GM21737 (cell line): Measurements from ENCODE around the gene ZNF292.
"Not testable (repeated sequence)": the region's sequence is repeated elsewhere in the genome, so short reads cannot be mapped to it uniquely, and the experiment has no call there.

ENCODE experiments used
- ATAC-seq: cut with Tn5 transposase; IDR thresholded peaks from one replicate; pipeline ENCODE4 v1.9.1; 2021; ENCODE audit warnings: mild to moderate bottlenecking, moderate library complexity; ENCODE audit not compliant: unreplicated experiment

ZNF292 gene

DNA sequence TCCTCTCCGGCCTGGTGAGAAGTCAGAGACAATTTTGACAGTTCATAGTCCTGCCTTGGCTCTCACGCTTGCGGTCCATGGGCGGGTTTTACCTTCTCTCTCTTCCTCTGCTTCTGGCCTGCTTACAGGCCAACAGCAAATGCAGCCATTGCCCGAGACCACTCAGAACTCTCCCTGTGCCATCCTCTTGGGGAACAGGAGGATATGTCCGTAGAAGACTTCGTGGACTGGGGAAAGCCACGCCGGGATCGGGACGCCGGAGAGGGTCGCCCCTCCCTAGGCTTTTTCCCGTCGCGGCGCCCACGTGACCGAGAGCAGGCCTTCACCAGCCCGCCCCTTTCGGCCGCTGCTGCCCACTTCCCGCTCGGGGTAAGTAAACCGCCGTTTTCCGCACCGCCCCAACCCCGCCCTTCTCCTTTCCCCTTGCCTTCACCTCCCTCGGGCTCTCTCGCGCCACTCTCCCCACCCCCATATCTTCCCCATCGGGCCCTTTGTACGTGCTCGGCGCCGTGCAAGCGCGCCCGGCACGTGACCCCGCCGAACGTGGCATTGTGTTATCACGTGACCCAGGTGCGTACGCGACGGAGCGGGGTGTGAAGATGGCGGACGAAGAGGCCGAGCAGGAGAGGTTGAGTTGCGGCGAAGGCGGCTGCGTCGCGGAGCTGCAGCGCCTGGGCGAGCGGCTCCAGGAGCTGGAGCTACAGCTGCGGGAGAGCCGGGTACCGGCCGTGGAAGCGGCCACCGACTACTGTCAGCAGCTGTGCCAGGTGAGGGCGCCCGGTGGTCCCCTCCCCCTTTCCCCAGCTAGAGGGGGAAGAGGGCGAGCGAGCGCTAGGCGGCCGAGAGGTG is at the start of gene ZNF292:
TSS of gene ZNF292 (plus strand) at position 573 of the 849 bp plus-strand sequence. CDS start at position 600, 27 bp downstream.
- ATAC-seq: peak; percentile 70

- no peak for ATAC-seq
These were observed 49.5 kb upstream of the ZNF292 start for GRCh38 chr6:87105823-87106222.

GRCh38 chr6:87110636-87111035 is 44.7 kb upstream of the ZNF292 start:
- no peak for ATAC-seq

DNA sequence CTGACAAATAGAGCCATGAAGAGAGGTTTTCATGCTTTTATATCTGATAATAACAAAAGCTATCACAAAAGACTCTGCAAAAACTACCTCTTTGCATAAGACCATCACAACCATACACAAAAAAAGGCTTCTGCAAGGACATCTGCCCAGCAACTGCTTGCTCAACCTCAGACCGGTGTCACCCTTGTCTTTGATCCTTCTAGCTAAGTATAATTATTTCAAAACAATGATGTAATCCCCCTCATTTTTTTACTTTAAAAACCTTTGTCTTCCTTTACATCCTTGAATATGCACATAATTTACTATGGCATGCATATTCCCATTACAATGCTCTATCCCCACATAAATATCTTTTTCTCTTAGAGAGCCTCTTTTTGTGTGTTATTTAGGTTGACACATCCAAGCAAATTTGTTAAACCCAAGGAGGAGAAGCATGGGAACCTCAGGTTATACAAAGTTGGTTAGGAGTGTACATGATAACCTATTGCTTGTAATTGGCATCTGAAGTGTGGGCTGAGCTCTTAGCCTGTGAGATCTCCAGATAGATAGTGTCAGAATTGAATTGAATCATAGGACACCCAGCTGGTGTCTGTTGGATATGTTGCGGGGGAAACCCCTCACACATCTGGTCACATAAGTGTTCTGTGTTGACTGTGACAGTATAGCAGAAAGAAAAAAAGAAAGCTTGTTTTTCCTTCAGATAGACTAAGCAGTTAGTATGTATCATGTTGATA is 39.8 kb upstream of the ZNF292 start:
- peak; percentile 87 for ATAC-seq

DNA sequence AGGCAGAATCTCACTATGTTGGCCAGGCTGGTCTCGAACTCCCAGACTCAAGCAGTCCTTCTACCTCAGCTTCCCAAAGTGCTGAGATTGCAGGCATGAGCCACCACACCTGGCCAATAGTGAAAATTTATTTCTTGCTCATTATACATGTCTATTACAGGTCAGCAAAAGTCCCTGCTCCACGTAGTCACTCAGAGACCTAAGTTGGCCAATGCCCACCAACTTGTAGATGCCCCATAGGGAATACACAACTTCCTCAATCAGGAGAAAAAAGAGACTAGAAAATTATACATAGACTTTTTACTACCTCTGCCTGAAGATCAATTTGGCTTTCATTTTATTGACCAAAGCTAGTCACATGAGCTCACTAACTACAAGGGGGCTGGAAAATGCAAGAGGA is 38.4 kb upstream of the ZNF292 start:
- ATAC-seq: no peak

GRCh38 chr6:87118054-87118453 is 37.3 kb upstream of the ZNF292 start:
- ATAC-seq: no peak

DNA sequence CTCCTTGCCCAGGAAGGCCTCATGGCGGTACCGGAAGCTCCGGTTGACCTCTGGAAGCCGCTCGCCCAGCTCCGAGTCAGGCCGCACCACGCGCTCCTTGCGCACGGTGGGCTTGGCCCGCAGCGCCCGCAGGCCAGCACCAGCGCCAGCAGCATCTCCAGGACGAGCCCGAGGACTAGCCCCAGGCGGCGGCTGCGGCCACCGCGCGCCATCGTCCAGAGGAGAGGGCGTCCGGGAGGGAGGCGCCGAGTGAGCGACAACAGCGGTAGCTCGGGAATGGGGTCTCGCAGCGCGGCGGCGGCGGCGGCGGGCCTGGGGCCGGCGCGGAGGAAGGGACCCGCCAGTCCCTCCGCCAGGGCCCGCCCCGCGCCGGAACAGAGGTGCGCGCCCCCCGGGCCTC is 32.9 kb upstream of the ZNF292 start:
- no peak for ATAC-seq

DNA sequence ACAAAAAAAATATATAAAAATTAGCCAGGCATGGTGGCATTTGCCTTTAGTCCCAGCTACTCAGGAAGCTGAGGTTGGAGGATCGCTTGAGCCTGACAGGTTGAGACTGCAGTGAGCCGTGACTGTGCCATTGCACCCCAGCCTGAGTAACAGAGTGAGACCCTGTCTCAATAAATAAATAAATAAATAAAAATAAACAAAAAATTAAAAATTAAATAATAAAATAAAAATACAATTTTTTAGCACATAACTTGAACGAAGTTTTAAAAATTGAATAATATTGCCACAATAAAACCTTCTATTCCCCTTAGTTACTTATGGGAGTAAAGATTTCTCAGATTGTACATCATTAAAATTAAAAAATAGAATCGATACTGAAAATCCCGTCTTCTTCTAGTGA is 31.3 kb upstream of the ZNF292 start:
- ATAC-seq: no peak

- no peak for ATAC-seq
These were observed 28.9 kb upstream of the ZNF292 start for GRCh38 chr6:87126501-87126900.

GRCh38 chr6:87127737-87128136 is 27.6 kb upstream of the ZNF292 start:
- no peak for ATAC-seq

DNA sequence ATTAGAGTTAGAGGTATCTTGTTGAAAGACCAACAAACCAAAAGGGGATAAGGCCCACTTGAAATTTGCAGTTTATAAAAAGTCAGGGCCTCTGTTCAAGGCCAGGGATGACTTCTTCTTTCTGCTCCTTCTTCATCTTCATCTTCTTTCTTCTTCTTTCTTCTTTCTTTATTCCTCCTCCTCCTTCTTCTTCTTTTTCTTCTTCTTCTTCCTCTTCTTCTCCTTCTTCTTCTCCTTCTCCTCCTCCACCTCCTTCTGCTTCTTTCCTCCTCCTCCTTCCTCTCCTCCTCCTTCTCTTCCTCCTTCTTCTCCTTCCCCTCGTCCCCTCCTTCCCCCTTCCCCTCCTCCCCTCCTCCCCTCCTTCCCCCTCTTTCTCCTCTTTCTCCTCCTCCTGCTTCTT is 18.4 kb upstream of the ZNF292 start:
- no peak for ATAC-seq

DNA sequence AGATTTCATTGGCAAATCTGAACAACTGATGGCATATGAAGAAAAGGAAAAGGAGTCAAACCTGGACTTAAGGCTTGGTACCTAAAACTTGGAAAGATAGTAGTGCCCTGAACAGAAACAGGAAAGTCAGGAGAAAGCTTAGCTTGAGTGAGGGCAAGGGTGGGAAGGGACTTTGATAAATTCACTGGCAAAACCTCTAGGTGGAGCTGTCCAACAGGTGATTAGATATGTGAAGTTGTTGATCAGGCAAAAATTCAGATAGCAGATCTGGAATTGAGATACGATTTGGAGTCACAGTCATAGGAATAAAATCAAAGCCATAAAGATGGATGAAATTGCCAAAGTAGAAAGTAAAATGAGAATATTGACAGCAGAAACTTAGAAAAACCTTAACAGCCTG is 16.1 kb upstream of the ZNF292 start:
- ATAC-seq: no peak

DNA sequence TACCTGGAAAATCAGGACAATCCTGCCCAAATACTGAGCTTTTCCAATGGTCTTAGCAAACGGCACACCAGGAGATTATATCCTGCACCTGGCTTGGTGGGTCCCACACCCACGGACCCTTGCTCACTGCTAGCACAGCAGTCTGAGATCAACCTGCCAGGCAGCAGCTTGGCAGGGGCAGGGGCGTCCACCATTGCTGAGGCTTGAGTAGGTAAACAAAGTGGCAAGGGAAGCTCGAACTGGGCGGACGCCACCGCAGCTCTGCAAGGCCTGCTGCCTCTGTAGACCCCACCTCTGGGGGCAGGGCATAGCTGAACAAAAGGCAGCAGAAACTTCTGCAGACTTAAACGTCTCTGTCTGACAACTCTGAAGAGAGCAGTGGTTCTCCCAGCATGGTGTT is 15.4 kb upstream of the ZNF292 start:
- not testable (repeated sequence) for ATAC-seq

GRCh38 chr6:87146363-87146762 is 9.0 kb upstream of the ZNF292 start:
- ATAC-seq: no peak

DNA sequence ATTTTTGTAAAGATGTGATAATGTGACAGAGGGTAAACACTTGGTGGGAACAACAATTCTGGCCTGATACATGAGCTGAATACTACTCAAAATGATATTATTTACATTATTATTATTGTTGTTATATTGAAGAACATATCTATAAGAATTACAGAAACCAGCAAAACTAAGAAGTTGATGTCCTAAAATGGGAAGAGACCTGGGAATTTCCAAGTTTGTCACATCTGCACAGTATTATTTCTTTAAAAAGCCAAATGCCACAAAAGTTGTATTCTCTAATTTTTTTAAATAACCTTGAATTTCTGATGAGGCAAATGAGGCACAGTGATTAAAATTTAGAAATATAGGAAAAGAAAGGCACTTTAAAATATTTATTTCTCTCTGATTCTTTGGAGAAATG is 5.0 kb upstream of the ZNF292 start:
- ATAC-seq: no peak

DNA sequence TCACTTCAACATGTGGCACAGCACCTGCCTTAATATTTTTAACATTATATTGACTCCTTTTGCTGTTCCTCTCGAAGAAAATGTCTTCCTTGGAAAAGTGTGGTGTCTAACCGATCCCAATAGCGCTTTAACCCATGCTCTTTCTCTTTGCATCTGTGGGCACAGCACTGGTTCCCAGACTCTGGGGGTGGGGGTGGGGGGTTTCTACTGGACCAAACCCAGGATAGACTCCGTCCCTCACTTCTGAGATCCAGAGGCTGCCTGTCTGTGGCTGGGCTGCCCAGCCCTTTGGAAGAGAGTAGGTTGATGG is 3.9 kb upstream of the ZNF292 start:
- no peak for ATAC-seq

DNA sequence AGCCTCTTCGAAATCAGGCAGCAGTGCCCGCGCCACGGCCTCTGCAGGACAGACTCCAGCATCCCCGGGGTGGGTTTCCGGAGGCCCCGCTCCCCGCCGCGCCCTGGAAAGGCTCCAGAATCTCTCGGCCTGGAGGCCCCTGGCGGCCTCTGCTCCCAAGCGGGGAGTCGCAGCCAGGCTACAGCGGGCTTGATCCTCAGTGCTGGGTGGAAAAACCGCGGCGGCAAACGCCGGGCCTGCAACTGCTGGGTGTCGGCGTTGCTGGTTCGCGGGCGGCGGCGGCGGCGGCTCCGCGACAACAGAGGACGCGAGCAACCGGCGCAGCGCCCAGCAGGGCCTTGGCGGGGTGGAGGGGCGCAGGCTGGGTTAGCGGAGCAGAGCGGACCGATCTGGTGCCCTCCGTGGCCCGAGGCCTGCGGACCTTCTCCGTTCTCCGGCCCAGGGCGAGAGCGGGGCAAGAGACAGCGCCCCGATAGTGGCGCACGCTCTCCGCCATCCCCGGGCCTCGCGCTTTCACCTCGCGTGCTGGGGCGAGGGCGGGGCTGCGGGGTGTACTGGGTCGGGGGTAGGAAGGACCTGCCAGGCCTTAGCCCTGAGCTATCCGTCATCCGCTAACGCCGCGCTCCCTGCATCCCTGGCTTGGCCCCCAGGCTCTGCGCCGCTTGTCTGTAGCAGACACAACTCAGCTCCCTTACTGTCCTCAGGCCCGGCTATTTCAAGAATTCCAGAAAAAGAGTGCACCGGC is 3.4 kb upstream of the ZNF292 start:
- ATAC-seq: peak; percentile 28

- no peak for ATAC-seq
These were observed 2.8 kb upstream of the ZNF292 start for GRCh38 chr6:87152526-87152955.

GRCh38 chr6:87154641-87154992 is 748 bp upstream of the ZNF292 start:
- ATAC-seq: no peak

GRCh38 chr6:87155842-87156815 is 764 bp downstream of the ZNF292 start:
- peak; percentile 1 for ATAC-seq

DNA sequence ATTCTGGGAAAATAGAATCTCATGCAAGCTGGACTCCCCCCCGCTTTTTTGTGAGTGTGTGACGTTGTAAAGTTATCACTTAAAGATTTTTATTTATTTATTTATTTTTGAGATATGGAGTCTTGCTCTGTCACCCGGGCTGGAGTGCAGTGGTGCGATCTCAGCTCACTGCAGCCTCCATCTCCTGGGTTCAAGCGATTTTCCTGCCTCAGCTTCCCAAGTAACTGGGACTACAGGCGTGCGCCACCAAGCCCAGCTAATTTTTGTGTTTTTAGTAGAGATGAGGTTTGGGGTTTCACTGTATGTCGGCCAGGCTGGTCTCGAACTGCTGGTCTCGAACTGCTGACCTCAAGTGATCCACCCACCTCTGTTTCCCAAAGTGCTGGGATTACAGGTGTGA is 2.2 kb downstream of the ZNF292 start:
- not testable (repeated sequence) for ATAC-seq
